SU-DHL-6 (cell line): Measurements from ENCODE around the gene ZRANB3.

Source experiments
- H2AFZ ChIP-seq: fragments of 200-600 bp; sonication (generic); 2 replicates; pipeline ENCODE4 v1.6.1; 2014; ENCODE audit warnings: low read depth, mild to moderate bottlenecking, moderate library complexity, mixed read lengths, antibody characterized with exemption, low read length; ENCODE audit not compliant: severe bottlenecking
- H3F3A ChIP-seq: fragments of 200-600 bp; shearing (Covaris generic); 2 replicates; pipeline ENCODE4 v1.6.0; 2016; ENCODE audit warnings: antibody characterized with exemption, mild to moderate bottlenecking; ENCODE audit not compliant: insufficient read depth
- H3K27ac ChIP-seq: fragments of 200-600 bp; sonication (generic); 2 replicates; pipeline ENCODE4 v1.5.1; 2016; ENCODE audit warnings: low read depth, mild to moderate bottlenecking, low read length, moderate library complexity, mixed read lengths
- H3K27me3 ChIP-seq: fragments of 200-600 bp; sonication (generic), shearing (Covaris generic); 2 replicates; pipeline ENCODE4 v1.6.0; 2014; ENCODE audit warnings: mild to moderate bottlenecking, low read length
- H3K36me3 ChIP-seq: fragments of 200-600 bp; sonication (generic); 2 replicates; pipeline ENCODE4 v1.6.1; 2014; ENCODE audit warnings: mild to moderate bottlenecking, low read length, mixed read lengths
- H3K4me2 ChIP-seq: fragments of 300-600, 200-600 bp; shearing (Covaris generic), sonication (generic); 2 replicates; pipeline ENCODE4 v1.6.0; 2014; ENCODE audit warnings: low read length, low read depth, mild to moderate bottlenecking; ENCODE audit not compliant: poor library complexity, severe bottlenecking
- H3K4me3 ChIP-seq: fragments of 200-600 bp; sonication (generic); 2 replicates; pipeline ENCODE4 v1.5.1; 2014; ENCODE audit warnings: antibody characterized with exemption, low read length, mild to moderate bottlenecking, mixed read lengths; ENCODE audit not compliant: insufficient read depth, poor library complexity, severe bottlenecking
- H3K79me2 ChIP-seq: fragments of 200-600 bp; sonication (generic); 2 replicates; pipeline ENCODE4 v1.6.1; 2014; ENCODE audit warnings: mild to moderate bottlenecking, low read length, moderate library complexity; ENCODE audit not compliant: insufficient read depth
- H3K9ac ChIP-seq: fragments of 200-600 bp; sonication (generic); 2 replicates; pipeline ENCODE4 v1.7.0; 2014; ENCODE audit warnings: mild to moderate bottlenecking, low read length
- H3K9me2 ChIP-seq: fragments of 200-600 bp; sonication (generic); replicated peaks from 2 replicates; pipeline ENCODE4 v1.6.1; 2014; ENCODE audit warnings: low read length; ENCODE audit not compliant: insufficient read depth
- H3K9me3 ChIP-seq: fragments of 200-600 bp; sonication (generic); 2 replicates; pipeline ENCODE4 v1.6.1; 2014; ENCODE audit warnings: low read length, mixed read lengths; ENCODE audit not compliant: insufficient read depth
- H4K20me1 ChIP-seq: fragments of 200-600 bp; sonication (generic); 2 replicates; pipeline ENCODE4 v1.6.1; 2014; ENCODE audit warnings: low read depth, mild to moderate bottlenecking, antibody characterized with exemption, low read length, moderate library complexity, mixed read lengths
- CTCF ChIP-seq: fragments of 200-600 bp; sonication (generic); IDR thresholded peaks from one replicate; pipeline ENCODE4 v1.5.1; 2017; ENCODE audit warnings: antibody characterized with exemption, mild to moderate bottlenecking, low read length, moderate library complexity; ENCODE audit not compliant: insufficient read depth, poor library complexity, severe bottlenecking
- EZH2phosphoT487 ChIP-seq: fragments of 200-600 bp; sonication (generic), shearing (Covaris generic); conservative IDR thresholded peaks from 2 replicates; pipeline ENCODE4 v1.6.1; 2018; ENCODE audit warnings: mild to moderate bottlenecking, antibody characterized with exemption, low read length, moderate library complexity, mixed read lengths

The ZRANB3 gene

DNA sequence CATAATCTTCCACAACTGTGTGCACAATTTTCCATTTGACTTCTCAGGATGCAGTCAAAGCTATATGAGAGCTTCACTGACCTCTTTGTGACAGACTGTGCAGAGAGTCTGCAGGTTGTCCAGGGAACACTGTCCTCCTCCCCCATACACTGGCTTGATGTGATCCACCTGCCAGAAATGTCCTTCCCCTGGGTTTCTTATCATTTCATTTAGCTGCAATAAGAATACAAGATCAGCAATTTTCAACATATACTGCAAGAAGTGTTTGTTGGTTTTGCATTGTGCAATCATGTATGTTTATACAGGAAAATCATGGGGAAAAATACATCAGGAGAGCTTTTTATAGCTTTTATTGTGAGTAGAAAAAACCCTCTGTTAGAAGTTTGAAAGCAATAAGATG lies 328.3 kb downstream of the ZRANB3 start:
- Histone ChIP-seq H3K9me3 (no peaks in the 10 kb centered on the region), H3K36me3 (0 out of 2 replicates have a peak, but pooled peaks cover 4% of the 10 kb centered on the region), H3K4me2 (no peak overlapping the region), H3K27ac (no peak overlapping the region), H3K79me2 (no peaks in the 10 kb centered on the region), H4K20me1 (no peaks in the 10 kb centered on the region), H3F3A (no peaks in the 10 kb centered on the region), H3K9ac (no peak overlapping the region), H2AFZ (no peak overlapping the region), H3K27me3 (no peaks in the 10 kb centered on the region), H3K9me2 (no peaks in the 10 kb centered on the region), H3K4me3 (no peak overlapping the region)
- no peak for TF ChIP-seq EZH2phosphoT487
- no peak for TF ChIP-seq CTCF

- Histone ChIP-seq H3K4me3 (no peak overlapping the region), H3F3A (0 out of 2 replicates have a peak, but pooled peaks cover 4% of the 10 kb centered on the region), H3K79me2 (no peaks in the 10 kb centered on the region), H3K4me2 (no peak overlapping the region), H2AFZ (no peak overlapping the region), H3K27ac (no peak overlapping the region), H3K9me3 (no peaks in the 10 kb centered on the region), H3K9ac (no peak overlapping the region), H3K27me3 (no peaks in the 10 kb centered on the region), H3K9me2 (no peaks in the 10 kb centered on the region), H3K36me3 (no peaks in the 10 kb centered on the region), H4K20me1 (no peaks in the 10 kb centered on the region)
- TF ChIP-seq EZH2phosphoT487 (no peak), CTCF (no peak)
Observed at GRCh38 chr2:135198481-135198880, 332.5 kb downstream of the ZRANB3 start.

GRCh38 chr2:135190799-135191198 lies 340.2 kb downstream of the ZRANB3 start:
- Histone ChIP-seq H3K4me3 (no peak overlapping the region), H3K27ac (no peak overlapping the region), H3K4me2 (no peak overlapping the region), H3K79me2 (no peaks in the 10 kb centered on the region), H4K20me1 (no peaks in the 10 kb centered on the region), H3K9ac (no peak overlapping the region), H3F3A (peaks cover 10% of the 10 kb centered on the region), H3K36me3 (0 out of 2 replicates have a peak, but pooled peaks cover 3% of the 10 kb centered on the region), H3K27me3 (no peaks in the 10 kb centered on the region), H3K9me2 (no peaks in the 10 kb centered on the region), H3K9me3 (no peaks in the 10 kb centered on the region), H2AFZ (no peak overlapping the region)
- no peak for TF ChIP-seq EZH2phosphoT487
- TF ChIP-seq CTCF: no peak
